Lung (tissue), 12 donors: ENCODE measurements around the gene AXIN1. TPM values are rescaled to one million over a fixed set of nuclear protein-coding genes. Genes with fewer than 3 reads are reported as not detected.
"Not testable (repeated sequence)": the region's sequence is repeated elsewhere in the genome, so short reads cannot be mapped to it uniquely, and the experiment has no call there.

Experiments used
- ATAC-seq: fragments of 200-7000 bp; cut with Tn5 transposase; one replicate; pipeline ENCODE4 v1.9.1; 2020; ENCODE audit warnings: moderate number of reproducible peaks; ENCODE audit not compliant: insufficient read depth, low FRiP score
- DNase-seq, 3 donors: peaks; one replicate each; pipeline ENCODE4 v3.0.0-alpha.2; 2013 to 2017
- H3K27ac ChIP-seq, 2 donors: one replicate each; pipeline ENCODE4 v1.5.1; 2013; ENCODE audit warnings: mild to moderate bottlenecking in 2 of 2, moderate library complexity in 2 of 2, control low read depth in 1 of 2, inconsistent platforms in 1 of 2, low read depth in 1 of 2, low read length in 1 of 2
- H3K27me3 ChIP-seq, 3 donors: one replicate each; pipeline ENCODE4 v1.5.1; 2013; ENCODE audit warnings: low read length in 2 of 3; ENCODE audit not compliant: control insufficient read depth in 3 of 3, insufficient read depth in 3 of 3
- H3K36me3 ChIP-seq, 4 donors: one replicate each; pipeline ENCODE4 v1.5.1; 2013; ENCODE audit warnings: low read length in 4 of 4, mild to moderate bottlenecking in 1 of 4, moderate library complexity in 1 of 4; ENCODE audit not compliant: control insufficient read depth in 4 of 4, insufficient read depth in 4 of 4
- H3K4me1 ChIP-seq, 5 donors: one replicate each; pipeline ENCODE4 v1.5.1; 2013; ENCODE audit warnings: low read length in 5 of 5, mild to moderate bottlenecking in 2 of 5, moderate library complexity in 1 of 5; ENCODE audit not compliant: control insufficient read depth in 5 of 5, insufficient read depth in 5 of 5
- H3K4me3 ChIP-seq: one replicate; pipeline ENCODE4 v1.5.1; 2013; ENCODE audit warnings: mild to moderate bottlenecking, control low read depth, moderate library complexity
- H3K9ac ChIP-seq, 2 donors: one replicate each; pipeline ENCODE4 v1.5.1; 2013; ENCODE audit warnings: low read length in 2 of 2, control low read depth in 1 of 2; ENCODE audit not compliant: insufficient read depth in 1 of 2
- H3K9me3 ChIP-seq, 4 donors: one replicate each; pipeline ENCODE4 v1.5.1; 2013; ENCODE audit warnings: low read length in 3 of 4, mild to moderate bottlenecking in 1 of 4, moderate library complexity in 1 of 4; ENCODE audit not compliant: control insufficient read depth in 4 of 4, insufficient read depth in 3 of 4
- WGBS, 2 donors: extraction: QIAGEN DNeasy Blood & Tissue Kit; methylation state at CpG; one replicate each; pipeline ENCODE4 v1.1.7; 2013; 5-methylcytosine and 5-hydroxymethylcytosine counted together
- polyA plus RNA-seq, 2 donors: library from polyadenylated mRNA; stranded (reverse); fragments of 200-250 nt; gene quantifications; one replicate each; pipeline ENCODE4 v1.2.1, GENCODE V29; 2013
- total RNA-seq, 2 donors: library from RNA; depleted of rRNA in 1 of 2; stranded (reverse); fragments of >200 nt in 1 of 2; gene quantifications; one replicate each; pipeline ENCODE4 v1.2.1, GENCODE V29; 2014 to 2021
- TF ChIP-seq, protein P1 (sequence below): IDR thresholded peaks from 2 replicates; pipeline ENCODE4 v1.5.1; 2012; ENCODE audit warnings: mild to moderate bottlenecking; ENCODE audit errors: control extremely low read depth, extremely low read depth
- donor health status: control.
- donor health status: control.
- donor health status: Bipolar disorder and iron deficiency.
- donor health status: healthy.
- donor health status: DM: yes; HTN: yes; CAD: no.

Gene AXIN1
- total and polyA plus RNA-seq, 4 donors, result 16.9 to 25.9 (median 19.4) TPM

- no peaks in the 10 kb centered on the region for H3K27me3 ChIP-seq
- TF ChIP-seq, protein P1, sequence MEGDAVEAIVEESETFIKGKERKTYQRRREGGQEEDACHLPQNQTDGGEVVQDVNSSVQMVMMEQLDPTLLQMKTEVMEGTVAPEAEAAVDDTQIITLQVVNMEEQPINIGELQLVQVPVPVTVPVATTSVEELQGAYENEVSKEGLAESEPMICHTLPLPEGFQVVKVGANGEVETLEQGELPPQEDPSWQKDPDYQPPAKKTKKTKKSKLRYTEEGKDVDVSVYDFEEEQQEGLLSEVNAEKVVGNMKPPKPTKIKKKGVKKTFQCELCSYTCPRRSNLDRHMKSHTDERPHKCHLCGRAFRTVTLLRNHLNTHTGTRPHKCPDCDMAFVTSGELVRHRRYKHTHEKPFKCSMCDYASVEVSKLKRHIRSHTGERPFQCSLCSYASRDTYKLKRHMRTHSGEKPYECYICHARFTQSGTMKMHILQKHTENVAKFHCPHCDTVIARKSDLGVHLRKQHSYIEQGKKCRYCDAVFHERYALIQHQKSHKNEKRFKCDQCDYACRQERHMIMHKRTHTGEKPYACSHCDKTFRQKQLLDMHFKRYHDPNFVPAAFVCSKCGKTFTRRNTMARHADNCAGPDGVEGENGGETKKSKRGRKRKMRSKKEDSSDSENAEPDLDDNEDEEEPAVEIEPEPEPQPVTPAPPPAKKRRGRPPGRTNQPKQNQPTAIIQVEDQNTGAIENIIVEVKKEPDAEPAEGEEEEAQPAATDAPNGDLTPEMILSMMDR, result no peak
- no peak overlapping the region for H3K4me3 ChIP-seq
- 57 to 68% methylated on average over 19 of the region's 19 CpGs for WGBS, 2 donors
- peaks cover 8 to 25% (median 14%) of the 10 kb centered on the region in 4 donors for H3K36me3 ChIP-seq
- peaks cover 0 to 3% (median 0%) of the 10 kb centered on the region in 4 donors for H3K9me3 ChIP-seq
- no peak overlapping the region for H3K9ac ChIP-seq
- ATAC-seq (no peak), DNase-seq (no peak)
- peaks cover 0 to 7% (median 3%) of the 10 kb centered on the region in 5 donors for H3K4me1 ChIP-seq
- no peak overlapping the region for H3K27ac ChIP-seq
Observed at GRCh38 chr16:364595-365491, 12.3 kb upstream of the AXIN1 start.

GRCh38 chr16:363766-364490 is 11.4 kb upstream of the AXIN1 start:
- peaks cover 7 to 24% (median 13%) of the 10 kb centered on the region in 4 donors for H3K36me3 ChIP-seq
- 30 to 40% methylated on average over 18 to 24 of the region's 24 CpGs for WGBS, 2 donors
- H3K4me1 ChIP-seq, result no peaks in the 10 kb centered on the region
- H3K9ac ChIP-seq, result no peak overlapping the region
- no peak overlapping the region for H3K4me3 ChIP-seq
- H3K9me3 ChIP-seq, result peaks cover 0 to 3% (median 0%) of the 10 kb centered on the region in 4 donors
- no peak for ATAC-seq
- no peak for DNase-seq
- no peak overlapping the region for H3K27ac ChIP-seq
- TF ChIP-seq, protein P1, result no peak
- H3K27me3 ChIP-seq, result no peaks in the 10 kb centered on the region

DNA sequence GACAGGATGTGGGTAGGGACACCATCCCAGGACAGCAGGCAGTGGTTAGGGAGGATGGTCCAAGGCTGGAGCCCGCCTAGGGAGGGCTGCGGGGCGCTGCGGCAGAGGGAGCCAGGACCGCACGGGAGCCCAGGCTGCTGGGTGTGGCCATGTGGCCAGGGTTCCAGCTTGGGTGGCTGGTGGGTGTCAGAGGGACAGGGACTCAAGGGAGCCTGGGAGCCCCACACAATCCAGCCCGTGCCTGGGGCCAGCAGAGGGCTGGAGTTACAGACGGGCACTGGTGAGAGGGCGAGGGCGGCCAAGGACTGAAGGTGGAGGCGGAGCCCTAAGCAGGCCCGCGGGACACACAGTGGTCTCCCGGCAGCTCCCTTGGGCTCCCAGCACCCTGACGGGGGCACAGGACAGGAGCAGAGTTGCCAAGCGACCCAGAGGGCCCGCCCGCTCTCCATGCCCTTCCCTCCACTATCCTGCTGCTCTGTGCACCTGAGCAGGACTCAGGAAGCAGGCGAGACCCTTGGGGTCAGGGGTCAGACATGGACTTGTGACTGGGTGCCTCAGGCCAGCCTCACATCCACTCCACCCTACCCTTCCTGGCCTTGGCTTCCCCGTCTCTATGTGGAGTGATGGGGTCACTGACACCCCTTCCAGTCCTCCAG is 10.7 kb upstream of the AXIN1 start:
- no peaks in the 10 kb centered on the region for H3K27me3 ChIP-seq
- DNase-seq (no peak), ATAC-seq (no peak)
- no peak overlapping the region for H3K27ac ChIP-seq
- TF ChIP-seq, protein P1, result no peak
- WGBS, 2 donors, result 51 to 63% methylated on average over 14 to 20 of the region's 20 CpGs
- no peak overlapping the region for H3K4me3 ChIP-seq
- peaks cover 0 to 3% (median 0%) of the 10 kb centered on the region in 4 donors for H3K9me3 ChIP-seq
- peaks cover 5 to 18% (median 11%) of the 10 kb centered on the region in 4 donors for H3K36me3 ChIP-seq
- H3K9ac ChIP-seq, result no peak overlapping the region
- no peaks in the 10 kb centered on the region for H3K4me1 ChIP-seq

- H3K4me3 ChIP-seq, H3K4me1 ChIP-seq, H3K9ac ChIP-seq, ATAC-seq, DNase-seq, H3K27me3 ChIP-seq, H3K9me3 ChIP-seq, H3K27ac ChIP-seq: not testable (repeated sequence)
- peaks cover 2 to 12% (median 9%) of the 10 kb centered on the region in 4 donors for H3K36me3 ChIP-seq
- WGBS, 2 donors, result 82 to 87% methylated on average over 15 to 23 of the region's 24 CpGs
Observed at GRCh38 chr16:362702-362999, 10.1 kb upstream of the AXIN1 start.
